ENCODE data around the gene AOAH. TPM values are rescaled to one million over a fixed set of nuclear protein-coding genes. Genes with fewer than 3 reads are reported as not detected.

AOAH gene
- total RNA-seq, 1 experiment from 2014 or later, result not detected

GRCh38 chr7:36464271-36464670 is 260.0 kb downstream of the AOAH start:
- ChIA-PET POLR2A (no interaction called here), CTCF (no interaction called here)
- Mint-ChIP-seq H3K4me3 (ENCODE audit: unreplicated experiment) (no peak overlapping the region), H3K4me1 (ENCODE audit: low read depth, unreplicated experiment) (peaks cover 11% of the 10 kb centered on the region), H3K27ac (ENCODE audit: unreplicated experiment) (no peak overlapping the region), H3K27me3 (ENCODE audit: insufficient read depth, unreplicated experiment) (no peaks in the 10 kb centered on the region), H3K9me3 (ENCODE audit: unreplicated experiment) (no peaks in the 10 kb centered on the region), H3K36me3 (ENCODE audit: insufficient read depth, unreplicated experiment) (peaks cover 8% of the 10 kb centered on the region)
- Histone ChIP-seq H3K36me3 (ENCODE audit: control insufficient read depth, insufficient read depth, low read length) (no peaks in the 10 kb centered on the region), H3K9me3 (peaks cover 6% of the 10 kb centered on the region; the same call in 1 of the 2 replicates), H3K4me3 (ENCODE audit: low read depth, low read length) (no peak overlapping the region), H3K27me3 (replicated peaks; ENCODE audit: control insufficient read depth, insufficient read depth, low read length) (no peaks in the 10 kb centered on the region), H3K4me1 (peaks cover 21% of the 10 kb centered on the region)
- TF ChIP-seq CTCF (IDR thresholded peaks at IDR 0.05; ENCODE audit: insufficient read depth in 1 of 2, low read depth in 1 of 2, low read length in 1 of 2, severe bottlenecking in 1 of 2, unreplicated experiment in 1 of 2), result no peak
- no peak for DNase-seq
- BruUV-seq (replicated peaks), result no TSS peak
- intact Hi-C loops (cut with micrococcal nuclease; ENCODE audit: unreplicated experiment), result no loop called here

Measured in Caco-2 (cell line).